Activated gamma-delta T cell treated with anti-CD3 and anti-CD28 coated beads, Interleukin-2, amount 50 U/mL, for 16 hours (primary cell): ENCODE measurements around the gene PRSS57.
"Not testable (repeated sequence)": the region's sequence is repeated elsewhere in the genome, so short reads cannot be mapped to it uniquely, and the experiment has no call there.

ENCODE experiments used
- DNase-seq: peaks from one replicate; pipeline ENCODE4 v3.0.0-alpha.2; 2020; ENCODE audit warnings: low read depth

PRSS57 gene

GRCh38 chr19:723247-723646 is 28.0 kb upstream of the PRSS57 start:
- no peak for DNase-seq

GRCh38 chr19:722553-723101 is 27.4 kb upstream of the PRSS57 start:
- no peak for DNase-seq

- no peak for DNase-seq
Measured at GRCh38 chr19:720345-721160, 25.3 kb upstream of the PRSS57 start.

- no peak for DNase-seq
Measured at GRCh38 chr19:719636-720344, 24.5 kb upstream of the PRSS57 start.

GRCh38 chr19:718991-719512 is 23.8 kb upstream of the PRSS57 start:
- no peak for DNase-seq

- DNase-seq = no peak
Measured at GRCh38 chr19:718251-718951, 23.1 kb upstream of the PRSS57 start.

- no peak for DNase-seq
Measured at GRCh38 chr19:715347-715746, 20.1 kb upstream of the PRSS57 start.

- DNase-seq = no peak
Measured at GRCh38 chr19:711254-711653, 16.0 kb upstream of the PRSS57 start.

- DNase-seq = no peak
Measured at GRCh38 chr19:710767-711166, 15.5 kb upstream of the PRSS57 start.

GRCh38 chr19:709965-710571 is 14.8 kb upstream of the PRSS57 start:
- DNase-seq = no peak

- DNase-seq = no peak
Measured at GRCh38 chr19:709196-709964, 14.1 kb upstream of the PRSS57 start.

- no peak for DNase-seq
Measured at GRCh38 chr19:708154-709143, 13.2 kb upstream of the PRSS57 start, which contains the start of gene PALM. Gene PALM, plus strand, starts transcription at chr19:708935. Its CDS starts 212 bp downstream, at chr19:709147.

GRCh38 chr19:704447-704741 is 9.1 kb upstream of the PRSS57 start:
- DNase-seq = no peak

GRCh38 chr19:703651-704446 is 8.6 kb upstream of the PRSS57 start:
- DNase-seq = peak; percentile 31

GRCh38 chr19:703329-703650 is 8.0 kb upstream of the PRSS57 start:
- DNase-seq = no peak

GRCh38 chr19:702847-703246 is 7.6 kb upstream of the PRSS57 start:
- DNase-seq = not testable (repeated sequence)

- not testable (repeated sequence) for DNase-seq
Measured at GRCh38 chr19:699885-700284, 4.6 kb upstream of the PRSS57 start.

- not testable (repeated sequence) for DNase-seq
Measured at GRCh38 chr19:698529-698928, 3.3 kb upstream of the PRSS57 start.
